Mesenchymal stem cell (in vitro differentiated cells and primary cell): ENCODE data around the gene IMP4.

ENCODE experiments used
- DNase-seq: peaks from one replicate; pipeline ENCODE4 v3.0.0-alpha.2; 2013
- H2AFZ ChIP-seq: one replicate; pipeline ENCODE4 v1.6.1; 2013; ENCODE audit warnings: low read depth, mild to moderate bottlenecking, control low read depth, inconsistent platforms, low read length, moderate library complexity
- H2AK5ac ChIP-seq: 2 replicates; pipeline ENCODE4 v1.6.1; 2013; ENCODE audit warnings: low read length, moderate library complexity, mild to moderate bottlenecking, inconsistent platforms; ENCODE audit not compliant: severe bottlenecking
- H2BK120ac ChIP-seq: one replicate; pipeline ENCODE4 v1.6.1; 2013; ENCODE audit warnings: low read depth, mild to moderate bottlenecking, inconsistent platforms, low read length, moderate library complexity
- H2BK12ac ChIP-seq, 2 experiments: one replicate each; pipeline ENCODE4 v1.6.1; 2013; ENCODE audit warnings: inconsistent platforms in 2 of 2, low read length in 2 of 2, mild to moderate bottlenecking in 2 of 2, moderate library complexity in 2 of 2, control low read depth in 1 of 2
- H2BK15ac ChIP-seq: one replicate; pipeline ENCODE4 v1.6.1; 2013; ENCODE audit warnings: mild to moderate bottlenecking, low read depth, inconsistent platforms; ENCODE audit not compliant: poor library complexity, severe bottlenecking
- H2BK5ac ChIP-seq: 2 replicates; pipeline ENCODE4 v1.6.1; 2013; ENCODE audit warnings: low read depth, mild to moderate bottlenecking, low read length, control low read depth, inconsistent platforms; ENCODE audit not compliant: poor library complexity, severe bottlenecking
- H3K14ac ChIP-seq, 2 experiments: one replicate each; pipeline ENCODE4 v1.6.1; 2013; ENCODE audit warnings: inconsistent platforms in 2 of 2, low read length in 2 of 2, control low read depth in 1 of 2, mild to moderate bottlenecking in 1 of 2, moderate library complexity in 1 of 2
- H3K18ac ChIP-seq, 2 experiments: one replicate each; pipeline ENCODE4 v1.6.1; 2013; ENCODE audit warnings: inconsistent platforms in 2 of 2, low read length in 2 of 2, control low read depth in 1 of 2, low read depth in 1 of 2, mild to moderate bottlenecking in 1 of 2
- H3K23ac ChIP-seq, 2 experiments: one replicate each; pipeline ENCODE4 v1.6.1; 2013; ENCODE audit warnings: inconsistent platforms in 2 of 2, low read length in 2 of 2, mild to moderate bottlenecking in 2 of 2, moderate library complexity in 2 of 2, control low read depth in 1 of 2
- H3K27ac ChIP-seq: 2 replicates; pipeline ENCODE4 v1.5.1; 2013; ENCODE audit warnings: mild to moderate bottlenecking, moderate library complexity, low read length, control low read depth, inconsistent platforms; ENCODE audit not compliant: poor library complexity, severe bottlenecking
- H3K27me3 ChIP-seq, 2 experiments: 2 replicates each; pipeline versions ENCODE4 v1.6.1 to v1.7.0; 2013; ENCODE audit warnings: low read length in 2 of 2, mild to moderate bottlenecking in 2 of 2, moderate library complexity in 2 of 2, control low read depth in 1 of 2, inconsistent platforms in 1 of 2; ENCODE audit not compliant: control insufficient read depth in 1 of 2, insufficient read depth in 1 of 2
- H3K36me3 ChIP-seq, 2 experiments: 2 replicates each; pipeline versions ENCODE4 v1.6.1 to v1.7.0; 2013; ENCODE audit warnings: low read length in 2 of 2, control low read depth in 1 of 2, inconsistent platforms in 1 of 2, low read depth in 1 of 2, mild to moderate bottlenecking in 1 of 2; ENCODE audit not compliant: insufficient read depth in 2 of 2, control insufficient read depth in 1 of 2
- H3K4ac ChIP-seq, 2 experiments: one replicate each; pipeline ENCODE4 v1.6.1; 2013; ENCODE audit warnings: inconsistent platforms in 2 of 2, low read length in 2 of 2, mild to moderate bottlenecking in 2 of 2, moderate library complexity in 2 of 2, control low read depth in 1 of 2, low read depth in 1 of 2
- H3K4me1 ChIP-seq: 2 replicates; pipeline ENCODE4 v1.6.1; 2013; ENCODE audit warnings: low read depth, low read length, control low read depth; ENCODE audit not compliant: control insufficient read depth, insufficient read depth
- H3K4me2 ChIP-seq: 2 replicates; pipeline ENCODE4 v1.6.1; 2013; ENCODE audit warnings: low read length, mild to moderate bottlenecking, inconsistent platforms; ENCODE audit not compliant: poor library complexity, severe bottlenecking
- H3K4me3 ChIP-seq, 2 experiments: 2 replicates each; pipeline versions ENCODE4 v1.5.1 to v1.7.0; 2013; ENCODE audit warnings: low read length in 2 of 2, mild to moderate bottlenecking in 2 of 2, control low read depth in 1 of 2, low read depth in 1 of 2; ENCODE audit not compliant: insufficient read depth in 1 of 2
- H3K79me1 ChIP-seq: replicated peaks from 2 replicates; pipeline ENCODE4 v1.6.1; 2013; ENCODE audit warnings: mild to moderate bottlenecking, control low read depth, low read length, inconsistent platforms; ENCODE audit not compliant: poor library complexity, severe bottlenecking
- H3K9ac ChIP-seq: 2 replicates; pipeline ENCODE4 v1.7.0; 2013; ENCODE audit warnings: mild to moderate bottlenecking, low read length, moderate library complexity
- H3K9me3 ChIP-seq: 2 replicates; pipeline ENCODE4 v1.7.0; 2013; ENCODE audit warnings: mild to moderate bottlenecking, low read length; ENCODE audit not compliant: control insufficient read depth
- H4K8ac ChIP-seq: one replicate; pipeline ENCODE4 v1.6.1; 2013; ENCODE audit warnings: inconsistent platforms, mild to moderate bottlenecking, low read length, moderate library complexity
- H4K91ac ChIP-seq: one replicate; pipeline ENCODE4 v1.6.1; 2013; ENCODE audit warnings: mild to moderate bottlenecking, low read length, inconsistent platforms
- whole genome bisulfite sequencing: methylation state at CpG from one replicate; pipeline ENCODE4 v1.1.7; 2013; ENCODE audit warnings: mixed read lengths; 5-methylcytosine and 5-hydroxymethylcytosine counted together

The IMP4 gene

DNA sequence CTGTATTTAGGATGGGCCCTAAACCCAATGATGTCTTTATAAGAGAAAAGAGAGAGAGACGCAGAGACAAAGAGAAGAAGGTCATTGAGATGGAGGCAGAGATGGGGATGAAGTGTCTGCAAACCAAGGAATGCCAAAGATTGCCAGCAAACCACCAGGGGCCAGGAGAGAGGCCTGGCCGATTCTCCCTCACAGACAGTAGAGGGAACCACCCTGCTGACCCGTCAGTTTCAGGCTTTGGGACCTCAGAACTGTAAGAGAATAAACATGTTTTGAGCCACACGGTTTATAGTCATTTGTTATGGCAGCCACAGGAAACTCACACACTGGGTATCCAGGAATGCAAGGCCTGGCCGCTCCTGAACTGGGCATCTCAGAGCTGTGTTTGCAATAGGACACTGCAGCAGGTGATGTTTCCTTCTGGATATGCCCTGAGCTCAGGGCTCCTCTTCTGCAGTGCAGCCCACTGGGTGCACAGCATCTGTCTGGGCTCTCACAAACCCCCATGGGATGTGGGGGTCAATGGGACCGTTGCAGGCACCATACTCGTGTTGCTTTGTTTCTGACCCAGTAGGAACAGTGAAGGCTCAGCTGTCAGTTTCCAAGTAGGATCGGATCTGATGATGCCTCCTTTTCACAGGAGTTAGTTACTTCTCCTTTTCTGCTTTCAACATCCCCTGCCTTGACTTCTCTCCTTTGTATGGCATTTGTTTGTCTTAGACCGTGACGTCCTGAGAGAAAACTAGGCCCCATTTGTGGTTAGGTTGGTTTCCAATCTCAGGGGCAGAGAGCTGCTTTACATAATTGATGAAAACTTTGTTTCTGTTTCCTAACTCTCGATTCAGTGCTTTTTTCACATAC, 34.0 kb downstream of the IMP4 start:
- H2BK5ac ChIP-seq, result no peak overlapping the region
- no peaks in the 10 kb centered on the region for H3K9me3 ChIP-seq
- H3K23ac ChIP-seq, result no peak overlapping the region
- H3K14ac ChIP-seq, result no peak overlapping the region
- no peak overlapping the region for H3K4ac ChIP-seq
- H3K79me1 ChIP-seq, result peaks cover 49% of the 10 kb centered on the region
- no peak overlapping the region for H2AK5ac ChIP-seq
- H3K18ac ChIP-seq, result no peak overlapping the region
- peaks cover 24 to 28% of the 10 kb centered on the region in 2 experiments for H3K36me3 ChIP-seq
- H3K4me2 ChIP-seq, result no peak overlapping the region
- 90% methylated on average over 7 of the region's 11 CpGs for WGBS
- H2BK12ac ChIP-seq, result no peak overlapping the region
- H4K8ac ChIP-seq, result no peak overlapping the region
- no peak overlapping the region for H3K27ac ChIP-seq
- no peak for DNase-seq
- H2BK120ac ChIP-seq, result no peak overlapping the region
- peaks cover 19% of the 10 kb centered on the region for H3K4me1 ChIP-seq
- H2BK15ac ChIP-seq, result no peak overlapping the region
- no peaks in the 10 kb centered on the region for H3K27me3 ChIP-seq
- no peak overlapping the region for H4K91ac ChIP-seq
- H3K4me3 ChIP-seq, result no peak overlapping the region
- no peak overlapping the region for H2AFZ ChIP-seq
- H3K9ac ChIP-seq, result no peak overlapping the region

DNA sequence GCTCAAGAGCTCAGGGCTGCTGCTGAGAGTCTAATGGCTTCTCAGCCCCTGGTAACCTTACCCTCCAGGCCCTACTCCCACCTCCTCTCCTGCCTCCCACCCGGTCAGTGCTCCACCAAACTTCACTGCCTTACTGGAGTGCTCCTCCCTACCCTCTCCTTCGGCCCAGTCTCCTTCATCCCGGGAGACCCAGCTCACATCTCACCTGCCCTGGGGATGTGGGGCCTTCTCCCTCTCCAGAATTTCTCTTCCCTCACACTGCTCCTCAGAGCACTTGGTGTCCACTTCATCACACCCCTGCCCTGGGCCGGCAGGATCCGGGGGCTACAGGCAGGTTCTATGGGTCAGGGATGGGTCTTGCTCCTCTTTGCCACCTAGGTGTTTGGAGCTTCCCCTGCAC, 34.8 kb downstream of the IMP4 start:
- Histone ChIP-seq H3K27ac (no peak overlapping the region), H2BK15ac (no peak overlapping the region), H3K36me3 (peaks cover 28 to 33% of the 10 kb centered on the region in 2 experiments), H4K91ac (no peak overlapping the region), H3K18ac (no peak overlapping the region), H3K4ac (no peak overlapping the region), H2BK5ac (no peak overlapping the region), H3K14ac (no peak overlapping the region), H3K9me3 (no peaks in the 10 kb centered on the region), H3K4me2 (no peak overlapping the region), H3K79me1 (peaks cover 49% of the 10 kb centered on the region), H2BK12ac (no peak overlapping the region), H2AFZ (no peak overlapping the region), H3K9ac (no peak overlapping the region), H2AK5ac (no peak overlapping the region), H3K4me3 (no peak overlapping the region), H3K4me1 (peaks cover 17% of the 10 kb centered on the region), H3K23ac (no peak overlapping the region), H3K27me3 (no peaks in the 10 kb centered on the region), H4K8ac (no peak overlapping the region), H2BK120ac (no peak overlapping the region)
- 97% methylated on average over 5 of the region's 5 CpGs for WGBS
- DNase-seq, result no peak

DNA sequence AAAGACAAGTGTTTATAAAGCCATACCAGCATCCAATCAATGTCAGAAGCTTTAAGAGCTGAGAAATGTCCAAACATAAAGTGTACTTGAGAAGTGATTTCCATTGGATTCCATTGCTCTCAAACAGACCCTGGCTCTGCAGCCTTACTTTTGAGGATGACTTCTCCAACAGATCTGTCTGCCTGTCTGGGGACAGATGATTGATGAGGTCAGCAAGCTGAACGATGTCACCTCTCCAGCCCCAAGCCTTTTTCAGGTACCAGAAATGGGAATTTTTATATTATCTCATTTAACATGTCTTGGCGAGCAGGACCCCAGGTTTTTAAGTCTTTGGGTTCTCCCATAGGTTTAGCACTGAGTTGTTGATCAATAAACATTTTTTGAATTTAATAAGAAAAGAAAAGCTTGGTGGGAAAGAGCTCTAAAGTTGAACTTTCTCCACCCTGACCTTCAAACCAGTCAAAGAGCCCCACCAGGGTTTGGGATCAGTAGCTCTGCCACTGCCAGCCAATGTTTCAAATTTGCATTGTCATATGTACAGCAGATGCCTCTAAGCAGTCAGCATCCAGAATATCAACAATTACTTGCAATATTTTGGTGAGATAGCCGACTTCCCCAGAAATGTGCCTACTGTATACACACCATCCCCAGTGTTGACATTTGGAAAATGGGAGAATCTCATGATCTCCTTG, 35.7 kb downstream of the IMP4 start:
- 97% methylated on average over 3 of the region's 3 CpGs for WGBS
- H2AFZ ChIP-seq, result no peak overlapping the region

DNA sequence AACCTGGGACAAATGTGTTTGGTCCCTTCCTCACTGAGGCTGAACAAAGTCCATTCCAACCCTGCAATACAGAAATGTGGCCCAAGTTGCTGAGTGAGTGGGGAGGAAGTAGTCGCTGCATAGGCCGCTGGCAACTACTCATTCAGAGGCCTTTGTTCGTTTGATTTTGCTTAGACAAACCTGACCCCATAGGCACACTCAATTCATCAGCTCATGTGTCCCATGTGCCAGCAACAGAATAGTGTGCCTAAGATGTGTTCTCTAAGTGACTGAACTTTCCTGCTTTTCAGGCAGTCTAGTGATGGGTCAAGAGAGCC, 36.2 kb downstream of the IMP4 start:
- no peak overlapping the region for H2BK12ac ChIP-seq
- no peak for DNase-seq
- no peak overlapping the region for H4K8ac ChIP-seq
- no peak overlapping the region for H3K4ac ChIP-seq
- H4K91ac ChIP-seq, result no peak overlapping the region
- no peak overlapping the region for H2BK120ac ChIP-seq
- no peaks in the 10 kb centered on the region for H3K9me3 ChIP-seq
- no peak overlapping the region for H3K9ac ChIP-seq
- H3K18ac ChIP-seq, result no peak overlapping the region
- 100% methylated on average over 1 of the region's 3 CpGs for WGBS
- H3K79me1 ChIP-seq, result peaks cover 42% of the 10 kb centered on the region
- no peak overlapping the region for H3K4me3 ChIP-seq
- H3K4me1 ChIP-seq, result peaks cover 9% of the 10 kb centered on the region
- no peak overlapping the region for H2BK5ac ChIP-seq
- H3K23ac ChIP-seq, result no peak overlapping the region
- no peak overlapping the region for H2AFZ ChIP-seq
- H3K4me2 ChIP-seq, result no peak overlapping the region
- H3K14ac ChIP-seq, result no peak overlapping the region
- H3K27me3 ChIP-seq, result no peaks in the 10 kb centered on the region
- H2BK15ac ChIP-seq, result no peak overlapping the region
- H3K27ac ChIP-seq, result no peak overlapping the region
- H2AK5ac ChIP-seq, result no peak overlapping the region
- peaks cover 28 to 38% of the 10 kb centered on the region in 2 experiments for H3K36me3 ChIP-seq

More for the DNA sequence above, 35.7 kb downstream of the IMP4 start:
- no peak overlapping the region for H3K9ac ChIP-seq
- no peaks in the 10 kb centered on the region for H3K27me3 ChIP-seq
- no peak overlapping the region for H3K23ac ChIP-seq
- no peak overlapping the region for H3K4ac ChIP-seq
- H3K18ac ChIP-seq, result no peak overlapping the region
- H2BK120ac ChIP-seq, result no peak overlapping the region
- no peaks in the 10 kb centered on the region for H3K9me3 ChIP-seq
- no peak overlapping the region for H2BK5ac ChIP-seq
- H2BK15ac ChIP-seq, result no peak overlapping the region
- H3K14ac ChIP-seq, result no peak overlapping the region
- H2BK12ac ChIP-seq, result no peak overlapping the region
- no peak overlapping the region for H3K27ac ChIP-seq
- H3K79me1 ChIP-seq, result peaks cover 45% of the 10 kb centered on the region
- peaks cover 10% of the 10 kb centered on the region for H3K4me1 ChIP-seq
- no peak overlapping the region for H3K4me3 ChIP-seq
- peaks cover 28 to 38% of the 10 kb centered on the region in 2 experiments for H3K36me3 ChIP-seq
- no peak overlapping the region for H2AK5ac ChIP-seq
- no peak overlapping the region for H4K8ac ChIP-seq
- DNase-seq, result no peak
- no peak overlapping the region for H3K4me2 ChIP-seq
- H4K91ac ChIP-seq, result no peak overlapping the region
